WERI-Rb-1 (cell line): ENCODE results near the gene DOLPP1.

ENCODE experiments used
- DNase-seq: peaks from one replicate; pipeline ENCODE4 v3.0.0-alpha.2; 2020
- H3K27ac ChIP-seq: fragments of 250-450 bp; sonication (Bioruptor Pico); 2 replicates; pipeline ENCODE4 v1.5.1; 2020; ENCODE audit warnings: mild to moderate bottlenecking, moderate library complexity
- H3K27me3 ChIP-seq: fragments of 250-450 bp; sonication (Bioruptor Pico); 2 replicates; pipeline ENCODE4 v1.5.1; 2021; ENCODE audit warnings: mild to moderate bottlenecking, low read depth, moderate library complexity; ENCODE audit not compliant: insufficient read depth, severe bottlenecking
- H3K36me3 ChIP-seq: fragments of 250-450 bp; sonication (Bioruptor Pico); 2 replicates; pipeline ENCODE4 v1.5.1; 2020; ENCODE audit warnings: mild to moderate bottlenecking, moderate library complexity
- H3K4me3 ChIP-seq: 2 replicates; pipeline ENCODE4 v1.5.1; 2011; ENCODE audit warnings: low read depth, mild to moderate bottlenecking, control low read depth, low read length
- H3K9me3 ChIP-seq: fragments of 250-450 bp; sonication (Bioruptor Pico); 2 replicates; pipeline ENCODE4 v1.5.1; 2021; ENCODE audit warnings: mild to moderate bottlenecking, moderate library complexity; ENCODE audit not compliant: severe bottlenecking
- CTCF ChIP-seq: IDR thresholded peaks from 2 replicates; pipeline ENCODE4 v1.5.1; 2011; ENCODE audit warnings: low read depth, mild to moderate bottlenecking, control low read depth, inconsistent platforms, low read length

The DOLPP1 gene

GRCh38 chr9:129069862-129070641 lies 10.9 kb upstream of the DOLPP1 start:
- Histone ChIP-seq H3K36me3 (peaks cover 45% of the 10 kb centered on the region), H3K27ac (peak overlapping the region; percentile 60), H3K9me3 (no peaks in the 10 kb centered on the region), H3K4me3 (no peak overlapping the region), H3K27me3 (no peaks in the 10 kb centered on the region)
- no peak for TF ChIP-seq CTCF
- DNase-seq = no peak

GRCh38 chr9:129070696-129071525 lies 10.0 kb upstream of the DOLPP1 start:
- Histone ChIP-seq H3K27ac (no peak overlapping the region), H3K4me3 (no peak overlapping the region), H3K27me3 (no peaks in the 10 kb centered on the region), H3K9me3 (no peaks in the 10 kb centered on the region), H3K36me3 (peaks cover 37% of the 10 kb centered on the region)
- TF ChIP-seq CTCF = no peak
- no peak for DNase-seq

GRCh38 chr9:129071526-129072126 lies 9.3 kb upstream of the DOLPP1 start:
- Histone ChIP-seq H3K4me3 (no peak overlapping the region), H3K27me3 (no peaks in the 10 kb centered on the region), H3K9me3 (no peaks in the 10 kb centered on the region), H3K36me3 (peaks cover 33% of the 10 kb centered on the region), H3K27ac (no peak overlapping the region)
- no peak for TF ChIP-seq CTCF
- no peak for DNase-seq

GRCh38 chr9:129072171-129072570 lies 8.7 kb upstream of the DOLPP1 start:
- DNase-seq = no peak
- no peaks in the 10 kb centered on the region for H3K27me3 ChIP-seq
- H3K27ac ChIP-seq = no peak overlapping the region
- H3K36me3 ChIP-seq = peaks cover 31% of the 10 kb centered on the region
- no peak for TF ChIP-seq CTCF
- H3K9me3 ChIP-seq = no peaks in the 10 kb centered on the region
- H3K4me3 ChIP-seq = no peak overlapping the region

- no peak for TF ChIP-seq CTCF
- Histone ChIP-seq H3K4me3 (no peak overlapping the region), H3K9me3 (no peaks in the 10 kb centered on the region), H3K27me3 (no peaks in the 10 kb centered on the region), H3K27ac (no peak overlapping the region), H3K36me3 (peaks cover 19% of the 10 kb centered on the region)
- DNase-seq = no peak
These were observed 7.5 kb upstream of the DOLPP1 start for GRCh38 chr9:129073404-129073803.
